ENCODE results near the gene GTF2A1L. TPM values are rescaled to one million over a fixed set of nuclear protein-coding genes. Genes with fewer than 3 reads are reported as not detected.

The GTF2A1L gene
- total and polyA plus RNA-seq, 2 experiments from 2014 or later = 0.65 to 0.94 TPM

- no peak for TF ChIP-seq REST (IDR thresholded peaks at IDR 0.05; ENCODE audit: unreplicated experiment)
- no peak for TF ChIP-seq ZNF462 (CRISPR knock-in tag; IDR thresholded peaks at IDR 0.05)
- no peak for TF ChIP-seq ETS1 (IDR thresholded peaks at IDR 0.05)
- TF ChIP-seq NANOG (IDR thresholded peaks at IDR 0.05; ENCODE audit: borderline replicate concordance) = no peak
- TF ChIP-seq EZH2 (IDR thresholded peaks at IDR 0.05; ENCODE audit: low read depth, unreplicated experiment) = no peak
- no peak for TF ChIP-seq STAT1 (IDR thresholded peaks at IDR 0.05; ENCODE audit: unreplicated experiment)
- no peak for TF ChIP-seq CTCF (conservative IDR thresholded peaks at IDR 0.05; ENCODE audit: low read depth in 2 of 2)
- TF ChIP-seq ZNF114 (CRISPR knock-in tag; IDR thresholded peaks at IDR 0.05) = no peak
- TF ChIP-seq ZNF331 (CRISPR knock-in tag; IDR thresholded peaks at IDR 0.05; ENCODE audit: low read depth) = no peak
- TF ChIP-seq JUNB (IDR thresholded peaks at IDR 0.05; ENCODE audit: unreplicated experiment) = no peak
- TF ChIP-seq CREB1 (CRISPR knock-in tag; IDR thresholded peaks at IDR 0.05; ENCODE audit: low read depth) = no peak
- no peak for TF ChIP-seq POLR2AphosphoS5 (IDR thresholded peaks at IDR 0.05; ENCODE audit: low read depth)
- TF ChIP-seq EZH2phosphoT487 (IDR thresholded peaks at IDR 0.05; ENCODE audit: unreplicated experiment) = no peak
Measured at GRCh38 chr2:48711343-48711742, 93.7 kb downstream of the GTF2A1L start.

More at GRCh38 chr2:48711343-48711742, 93.7 kb downstream of the GTF2A1L start:
- Histone ChIP-seq H3K4me2 (no peak overlapping the region), H3K4me1 (ENCODE audit: insufficient read depth) (0 out of 2 replicates have a peak, but pooled peaks cover 4% of the 10 kb centered on the region), H3F3A (replicated peaks; ENCODE audit: low read depth) (no peaks in the 10 kb centered on the region), H3K79me2 (replicated peaks; ENCODE audit: insufficient read depth) (no peaks in the 10 kb centered on the region), H4K20me1 (replicated peaks; ENCODE audit: insufficient read depth) (no peaks in the 10 kb centered on the region), H3K4me3 (no peak overlapping the region), H3K36me3 (ENCODE audit: insufficient read depth) (no peaks in the 10 kb centered on the region), H3K27me3 (ENCODE audit: insufficient read depth) (no peaks in the 10 kb centered on the region), H3K27ac (ENCODE audit: low read depth) (no peak overlapping the region), H3K9me2 (ENCODE audit: insufficient read depth) (0 out of 2 replicates have a peak, but pooled peaks cover 3% of the 10 kb centered on the region), H2AFZ (no peak overlapping the region)
- ATAC-seq = no peak
- Mint-ChIP-seq H3K36me3 (ENCODE audit: low read depth) (peaks cover 3% of the 10 kb centered on the region; the same call in 1 of the 3 replicates), H3K4me3 (no peak overlapping the region), H3K27me3 (ENCODE audit: insufficient read depth, low read depth, poor library complexity) (no peaks in the 10 kb centered on the region), H3K4me1 (peaks cover 15% of the 10 kb centered on the region), H3K27ac (no peak overlapping the region), H3K9me3 (peaks cover 3% of the 10 kb centered on the region; the same call in 2 of the 3 replicates)
- no peak for DNase-seq (ENCODE audit: low spot score)
